NCI-H1436 treated with DMSO at 0.1 percent for 48 hours (cell line): ENCODE results near the gene KLHL7.
"Not testable (repeated sequence)": the region's sequence is repeated elsewhere in the genome, so short reads cannot be mapped to it uniquely, and the experiment has no call there.

Source experiments
- DNase-seq: peaks from one replicate; lab custom pipeline; 2025; lab: John Stamatoyannopoulos, UW

KLHL7 gene

GRCh38 chr7:23218196-23218595, 112.6 kb downstream of the KLHL7 start:
- no peak for DNase-seq

- no peak for DNase-seq
These were observed 115.2 kb downstream of the KLHL7 start for GRCh38 chr7:23220690-23221305.

GRCh38 chr7:23222439-23223030, 117.0 kb downstream of the KLHL7 start:
- DNase-seq, result no peak

GRCh38 chr7:23224364-23224763, 118.8 kb downstream of the KLHL7 start:
- not testable (repeated sequence) for DNase-seq

DNA sequence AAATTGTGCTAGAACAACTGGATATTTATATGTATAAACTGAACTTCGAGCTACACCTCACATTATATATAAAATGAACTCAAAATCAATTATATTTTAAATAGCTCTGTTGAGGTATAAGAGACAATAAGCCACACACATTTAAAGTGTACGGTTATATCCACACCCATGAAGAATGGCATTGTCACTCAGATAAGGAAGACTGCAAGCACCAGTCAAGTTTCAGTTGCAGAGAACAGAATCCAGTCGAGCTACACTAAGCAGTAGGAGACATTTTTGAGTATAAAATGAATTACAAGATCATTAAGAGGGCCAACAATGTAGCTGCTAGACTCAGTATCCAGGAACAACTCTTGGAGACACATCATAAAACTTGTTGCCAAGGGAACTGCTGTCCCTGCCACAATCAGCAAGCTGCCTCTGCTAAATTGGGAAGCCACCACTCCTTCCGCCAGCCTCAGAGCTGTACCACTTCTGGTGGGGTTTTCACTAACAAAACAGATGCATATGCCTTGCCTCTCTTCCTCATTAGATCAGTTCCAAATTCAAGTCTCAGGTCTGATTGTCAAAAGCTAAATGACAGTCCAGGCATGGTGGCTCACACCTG, 121.4 kb downstream of the KLHL7 start:
- DNase-seq, result no peak
